ENCODE measurements around the gene TM4SF20.

GRCh38 chr2:227365833-227366232 is 13.3 kb downstream of the TM4SF20 start:
- TF ChIP-seq GATA2 (IDR thresholded peaks at IDR 0.05; ENCODE audit: low read depth, low read length), result no peak
- no peak for TF ChIP-seq GATA3 (IDR thresholded peaks at IDR 0.05; ENCODE audit: low read depth, low read length)
